HG03571 (cell line): ENCODE measurements around the gene LHB.

Experiments
- ATAC-seq: cut with Tn5 transposase; IDR thresholded peaks from one replicate; pipeline ENCODE4 v1.9.1; 2021; ENCODE audit not compliant: unreplicated experiment

LHB gene

DNA sequence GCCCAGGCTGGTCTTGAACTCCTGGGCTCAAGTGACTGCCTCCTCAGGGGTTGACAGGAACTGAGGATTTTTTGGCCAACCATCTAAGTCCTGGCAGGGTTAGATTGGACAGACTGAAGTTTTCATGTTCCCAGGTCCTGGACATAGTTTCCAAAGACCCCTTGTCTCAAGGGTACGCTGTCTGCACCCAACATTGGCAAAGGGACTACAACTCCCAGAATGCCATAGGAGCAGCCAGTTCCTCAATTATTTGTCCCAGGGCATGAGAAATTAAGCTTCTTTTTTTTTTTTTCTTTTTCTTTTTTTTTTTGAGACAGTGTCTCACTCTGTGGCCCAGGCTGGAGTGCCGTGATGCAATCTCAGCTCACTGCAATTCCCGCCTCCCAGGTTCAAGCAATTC lies 30.7 kb downstream of the LHB start:
- ATAC-seq = no peak

DNA sequence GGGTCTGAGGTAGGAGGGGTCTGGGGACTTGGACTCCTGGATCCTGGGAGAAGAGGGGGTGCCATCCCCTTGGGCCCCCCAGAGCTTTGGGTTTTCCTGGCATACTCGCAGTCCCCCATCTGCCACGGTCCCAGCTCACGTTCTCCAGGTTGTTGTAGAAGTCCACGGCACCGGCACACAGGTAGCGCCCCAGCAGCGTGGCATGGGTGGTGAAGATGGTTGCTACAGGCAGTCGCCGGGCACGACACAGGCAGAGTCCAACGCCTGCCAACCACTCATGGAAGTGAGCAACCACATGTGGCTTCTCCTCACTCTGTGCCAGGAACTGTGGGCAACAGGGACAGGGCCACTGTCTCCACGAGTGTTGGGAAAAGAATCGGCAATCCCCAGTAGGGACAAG lies 31.2 kb downstream of the LHB start:
- no peak for ATAC-seq

DNA sequence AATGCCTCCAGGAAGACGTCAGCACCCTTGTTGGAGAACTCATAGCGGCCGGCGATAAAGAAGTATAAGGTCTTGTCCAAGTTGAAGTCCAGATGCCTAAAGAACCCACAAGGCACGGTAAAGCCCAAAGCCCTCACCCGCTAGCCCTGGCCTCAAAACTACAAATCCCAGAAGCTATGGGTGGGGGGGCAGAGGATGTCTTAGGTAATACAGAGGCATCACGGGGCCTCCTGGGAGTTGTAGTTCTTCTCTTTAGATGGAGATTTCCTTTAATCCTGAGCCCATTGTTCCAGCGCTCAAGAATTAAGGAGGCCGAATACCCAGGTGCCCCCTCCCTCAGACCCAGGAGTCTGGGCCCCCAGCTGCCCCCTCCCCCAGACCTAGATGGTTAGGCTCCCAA lies 34.6 kb downstream of the LHB start:
- no peak for ATAC-seq

DNA sequence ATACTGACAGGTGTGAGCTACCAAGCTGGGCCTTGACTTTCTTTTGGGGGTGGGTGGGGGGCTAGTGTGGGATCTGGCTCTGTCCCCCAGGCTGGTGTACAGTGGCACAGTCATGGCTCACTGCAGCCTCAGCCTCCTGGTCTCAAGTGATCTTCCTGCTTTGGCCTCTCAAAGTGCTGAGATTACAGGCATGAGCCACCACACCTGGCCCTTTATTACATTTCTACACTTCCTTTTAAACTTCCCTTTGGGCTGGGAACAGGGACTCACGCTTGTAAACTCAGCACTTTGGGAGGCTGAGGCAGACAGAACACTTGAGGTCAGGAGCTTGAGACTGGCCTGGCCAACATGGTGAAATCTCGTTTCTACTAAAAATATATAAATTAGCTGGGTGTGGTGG lies 39.8 kb downstream of the LHB start:
- ATAC-seq = no peak

DNA sequence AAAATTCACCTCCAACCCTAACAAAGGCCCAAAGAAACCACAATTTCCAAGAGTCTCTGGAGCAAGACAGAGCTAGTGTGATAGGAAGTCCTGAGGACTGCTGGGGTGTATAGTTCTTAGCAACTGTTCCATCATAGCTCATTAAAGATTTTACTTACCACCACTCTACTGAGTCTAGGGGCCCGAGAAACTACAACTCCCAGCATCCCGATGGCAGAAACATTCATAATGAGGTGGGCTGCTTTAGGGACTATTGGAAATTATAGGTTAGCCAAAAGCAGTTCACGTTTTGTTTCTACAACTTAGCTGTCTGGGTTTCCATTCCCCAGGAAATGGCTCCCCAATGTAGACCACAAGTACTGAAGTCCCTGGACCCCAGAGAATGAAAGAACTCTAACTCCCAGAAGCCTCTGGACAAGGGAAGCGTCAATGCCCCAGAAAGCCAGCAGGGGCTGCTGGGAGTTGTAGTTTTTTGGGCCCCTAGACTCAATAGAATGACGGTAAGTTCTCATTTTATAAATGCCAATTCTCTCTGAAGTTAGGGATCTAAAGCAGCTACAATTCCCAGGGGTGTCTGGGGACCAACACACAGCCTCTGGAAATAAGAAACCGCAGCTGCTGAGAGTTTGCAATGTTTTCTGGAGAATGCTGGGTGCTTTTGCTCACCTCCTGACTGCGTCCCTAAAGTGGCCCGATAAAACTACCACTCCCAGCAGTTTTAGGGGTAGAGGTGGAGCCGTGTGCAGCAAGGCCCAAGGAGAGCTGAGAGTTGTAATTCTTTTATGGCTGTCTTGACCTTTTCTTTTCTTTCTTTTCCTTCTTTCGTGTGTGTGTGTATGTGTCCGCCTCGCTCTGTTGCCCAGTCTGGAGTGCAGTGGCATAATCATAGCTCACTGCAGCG lies 40.7 kb downstream of the LHB start:
- ATAC-seq = no peak

DNA sequence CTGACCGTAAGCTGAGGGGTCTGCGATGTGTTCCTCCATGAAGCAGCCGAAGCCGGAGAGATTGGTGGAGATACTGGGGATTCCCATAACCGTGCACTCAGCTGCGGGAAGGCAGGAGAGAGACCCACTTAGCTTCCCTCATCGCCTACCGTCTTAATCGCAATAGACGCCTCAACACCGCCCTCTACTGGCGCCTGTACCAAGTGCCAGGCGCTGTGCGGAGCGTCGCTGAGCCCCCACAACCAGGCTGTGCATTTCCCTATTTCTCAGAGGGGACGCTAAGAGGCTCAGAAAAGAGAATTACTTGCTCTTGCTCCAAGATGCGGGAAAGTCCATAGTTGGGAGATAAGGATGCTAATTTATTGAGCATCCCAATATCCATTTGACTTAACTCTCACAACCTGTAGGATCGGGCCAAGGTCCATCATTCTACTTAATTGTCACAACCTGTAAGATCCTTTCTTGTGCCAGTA lies 45.9 kb downstream of the LHB start:
- no peak for ATAC-seq

DNA sequence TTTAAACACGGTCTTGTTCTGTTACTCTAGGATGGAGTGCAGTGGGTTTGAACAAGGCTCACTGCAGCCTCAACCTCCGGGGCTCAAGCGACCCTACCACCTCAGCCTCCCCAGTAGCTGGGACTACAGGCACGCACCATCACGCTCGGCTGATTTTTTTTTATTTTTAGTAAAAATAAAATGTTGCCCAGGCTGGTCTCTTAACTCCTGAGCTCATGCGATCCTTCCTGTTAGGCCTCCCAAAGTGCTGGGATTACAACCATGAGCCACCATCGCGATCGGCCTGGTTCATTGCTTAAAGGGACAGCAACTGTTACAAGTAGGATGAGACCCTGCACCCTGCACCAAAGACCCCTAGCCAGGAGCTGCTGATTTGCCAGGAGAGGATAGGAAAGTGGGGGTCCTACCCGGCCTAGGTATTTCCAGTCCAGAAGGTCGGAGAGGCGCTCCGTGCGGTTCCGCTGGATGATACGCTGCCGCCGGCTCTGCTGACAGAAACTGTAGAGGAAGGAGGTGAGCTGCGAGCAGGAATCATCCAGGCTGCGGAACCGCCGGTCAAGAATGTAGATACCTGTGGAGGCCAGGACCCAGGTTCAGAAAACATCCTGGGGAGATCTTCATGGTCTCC lies 46.6 kb downstream of the LHB start:
- no peak for ATAC-seq

DNA sequence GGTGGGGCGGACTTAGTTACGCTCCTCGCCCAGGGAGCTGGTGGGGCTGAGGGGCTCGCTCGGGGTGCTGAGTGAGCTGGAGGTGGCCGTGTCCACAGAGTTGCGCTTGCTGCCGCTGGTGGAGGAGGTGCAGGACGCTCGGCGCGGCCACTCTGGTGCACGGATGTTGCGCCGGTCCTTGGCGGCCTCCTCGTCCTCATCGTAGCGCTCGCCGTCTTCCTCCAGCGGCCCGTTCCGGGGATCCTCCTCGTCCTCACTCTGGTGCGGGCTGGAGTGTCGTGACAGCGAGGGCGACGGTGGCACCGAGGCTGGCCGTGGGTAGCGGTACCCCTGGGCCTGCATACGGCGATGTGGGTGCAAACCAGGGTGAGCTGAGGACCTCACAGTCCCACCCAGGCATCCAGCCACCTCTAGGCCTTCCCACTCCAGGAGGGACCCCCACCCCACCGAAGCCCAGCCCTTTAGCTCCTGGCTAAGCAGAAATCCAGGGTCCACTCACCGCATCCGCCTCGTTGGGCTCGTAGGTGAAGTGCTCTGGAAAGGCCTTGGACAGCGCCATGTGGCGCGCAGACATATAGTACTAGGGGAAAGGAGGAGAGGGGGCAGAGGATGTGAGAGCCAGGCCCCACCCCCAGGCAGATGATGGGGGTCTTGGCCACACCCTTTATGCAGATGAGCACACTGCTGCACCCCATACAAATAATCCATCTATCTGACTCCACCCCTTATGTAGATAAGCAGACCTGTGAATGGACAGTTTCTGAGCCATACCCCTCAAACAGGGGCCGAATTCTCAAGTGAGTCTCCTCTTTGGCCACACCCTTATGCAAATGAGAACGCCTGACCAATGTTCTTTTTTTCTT lies 47.4 kb downstream of the LHB start:
- no peak for ATAC-seq

DNA sequence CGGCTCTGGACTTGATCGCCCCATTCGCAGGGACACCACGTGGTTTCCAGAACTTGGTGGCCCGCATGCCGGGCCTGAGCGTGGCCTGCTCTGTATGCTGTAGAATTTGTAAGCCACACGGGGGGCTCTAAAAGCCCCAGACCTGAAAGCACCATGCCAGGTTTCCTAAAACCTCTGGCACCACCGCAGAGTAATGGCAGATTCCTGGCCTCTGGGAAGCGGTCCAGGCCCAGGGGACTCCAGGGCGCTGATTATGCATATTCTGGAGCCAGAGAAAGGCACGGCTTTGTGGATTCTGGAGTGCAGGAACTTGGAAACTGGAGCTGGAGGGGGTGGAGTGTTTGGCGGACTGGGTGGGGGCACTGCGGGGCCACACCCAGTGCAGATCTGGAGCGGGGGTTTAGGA lies 48.1 kb downstream of the LHB start:
- no peak for ATAC-seq

DNA sequence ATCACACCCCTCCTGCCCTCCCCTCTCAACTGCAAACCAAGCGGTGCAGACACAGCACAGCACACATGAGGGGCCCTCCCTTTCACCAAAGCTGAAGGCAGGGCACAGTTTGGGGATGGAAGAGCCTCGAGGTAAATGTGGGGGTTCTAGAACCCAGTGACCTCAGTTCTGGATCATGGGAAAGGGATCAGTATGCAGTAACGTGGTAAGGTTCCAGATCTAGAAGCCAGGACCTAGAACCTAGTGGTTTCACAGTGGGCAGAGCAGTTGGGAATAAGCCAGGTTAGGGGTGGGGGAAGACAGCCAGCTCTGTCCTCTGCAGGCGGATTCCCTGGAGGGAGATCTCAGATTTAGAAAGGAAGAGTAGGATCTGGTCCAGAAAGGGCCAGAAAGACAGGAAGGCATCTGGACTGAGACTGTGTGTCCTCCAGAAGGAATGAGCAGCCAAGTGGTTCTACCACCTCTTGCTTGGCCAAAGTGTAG lies 48.7 kb downstream of the LHB start:
- ATAC-seq = no peak

DNA sequence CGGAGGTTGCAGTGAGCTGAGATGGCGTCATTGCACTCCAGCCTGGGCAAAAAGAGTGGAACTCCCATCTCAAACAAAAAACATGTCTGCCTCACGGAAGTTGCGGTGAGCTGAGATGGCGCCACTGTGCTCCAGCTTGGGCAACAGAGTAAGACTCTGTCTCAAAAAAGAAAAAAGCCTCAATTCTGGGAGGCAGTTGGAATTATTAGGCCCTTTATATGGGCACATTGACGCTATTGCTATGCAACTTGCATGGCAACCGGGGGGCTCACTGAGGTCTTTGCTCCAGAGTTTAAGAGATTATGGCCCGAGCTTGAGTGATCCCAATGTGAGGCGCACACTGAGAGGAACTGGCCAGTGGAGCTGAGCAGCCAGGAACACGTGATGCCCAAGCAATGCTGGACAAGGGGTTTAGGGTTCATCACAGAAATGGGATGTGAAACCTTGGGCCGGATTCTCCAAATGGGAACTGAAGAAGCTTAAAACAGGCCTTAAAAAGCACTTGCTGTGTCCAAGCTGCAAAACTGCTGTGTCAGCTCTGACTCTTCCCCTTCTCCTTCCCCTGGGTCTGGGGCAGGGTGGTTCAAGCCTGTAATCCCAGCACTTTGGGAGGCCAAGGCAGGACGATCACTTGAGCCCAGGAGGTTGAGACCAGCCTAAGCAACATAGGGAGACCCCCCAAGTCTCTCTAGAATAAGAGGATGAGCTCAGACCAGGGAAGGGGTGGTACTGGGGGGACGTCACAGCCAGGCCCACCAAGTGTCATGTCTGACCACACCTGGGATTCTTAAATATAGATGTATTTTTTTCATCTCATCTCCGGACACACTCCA lies 49.3 kb downstream of the LHB start:
- ATAC-seq = no peak

DNA sequence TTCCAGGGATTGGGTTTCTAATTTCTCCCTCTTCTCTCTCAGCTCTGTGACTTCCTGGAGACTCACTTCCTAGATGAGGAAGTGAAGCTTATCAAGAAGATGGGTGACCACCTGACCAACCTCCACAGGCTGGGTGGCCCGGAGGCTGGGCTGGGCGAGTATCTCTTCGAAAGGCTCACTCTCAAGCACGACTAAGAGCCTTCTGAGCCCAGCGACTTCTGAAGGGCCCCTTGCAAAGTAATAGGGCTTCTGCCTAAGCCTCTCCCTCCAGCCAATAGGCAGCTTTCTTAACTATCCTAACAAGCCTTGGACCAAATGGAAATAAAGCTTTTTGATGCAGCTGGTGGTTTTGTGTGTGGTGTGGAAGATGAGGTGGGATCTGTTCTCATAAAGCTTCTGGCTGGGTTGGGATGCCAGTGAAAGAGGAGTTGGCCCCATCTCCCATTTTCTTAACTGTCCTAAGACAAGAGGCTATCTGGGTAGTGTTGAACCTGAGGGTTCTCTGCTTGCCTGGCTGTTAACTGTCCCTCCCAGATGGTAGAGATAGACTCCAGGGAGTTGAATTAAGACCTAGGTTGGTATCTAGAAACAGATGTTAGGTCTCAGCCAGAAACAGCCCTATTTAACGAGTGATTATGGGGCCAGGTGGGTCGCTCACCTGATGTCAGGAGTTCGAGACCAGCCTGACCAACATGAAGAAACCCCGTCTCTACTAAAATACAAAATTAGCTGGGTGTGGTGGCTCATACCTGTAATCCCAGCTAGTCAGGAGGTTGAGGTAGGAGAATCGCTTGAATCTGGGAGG lies 50.1 kb downstream of the LHB start:
- no peak for ATAC-seq
